ENCODE data around the gene CMIP.

DNA sequence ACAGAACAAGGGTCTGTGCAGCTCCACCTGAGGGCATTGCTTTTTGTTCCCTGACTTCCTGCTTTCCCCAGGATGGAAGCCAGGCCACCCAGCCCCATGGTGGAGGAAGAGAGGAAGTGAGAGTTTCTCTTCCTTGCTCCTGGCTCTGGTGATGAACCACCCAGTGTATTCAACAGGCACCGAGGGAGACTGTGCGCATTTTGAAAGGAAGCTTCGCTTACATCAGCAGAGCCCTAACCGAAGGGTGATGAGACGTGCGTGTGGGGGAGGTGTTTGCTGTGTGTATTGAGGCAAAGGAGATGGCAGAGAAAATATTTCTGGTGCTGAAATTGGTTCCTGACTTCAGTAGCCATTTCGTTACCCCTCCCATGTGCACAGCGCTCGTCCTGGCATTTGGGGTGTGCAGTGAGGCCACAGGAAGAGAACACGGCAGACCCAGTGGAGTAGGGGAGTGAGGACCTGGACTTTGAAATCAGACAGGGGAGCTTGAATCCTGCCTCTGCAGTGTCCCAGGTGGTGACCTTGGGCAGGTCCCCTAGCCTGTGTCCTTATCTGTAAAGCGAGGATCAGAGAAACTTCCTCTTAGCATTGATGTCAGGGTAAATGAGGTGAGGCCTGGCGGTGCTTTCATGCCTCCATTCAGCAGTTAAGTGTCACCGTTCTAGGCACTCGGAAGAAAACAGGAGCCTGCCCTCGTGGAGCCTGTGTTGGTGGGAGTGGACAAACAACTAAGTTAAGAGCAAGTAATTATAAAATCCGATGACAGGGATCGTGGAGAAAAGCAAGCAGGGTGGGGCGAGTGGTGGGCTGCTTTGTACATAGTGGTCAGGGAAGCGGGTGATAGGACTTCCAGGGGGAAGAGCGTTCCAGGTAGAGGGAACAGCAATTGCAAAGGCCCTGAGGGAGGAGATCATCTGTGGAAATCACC is 7.4 kb downstream of the CMIP start:
- TF ChIP-seq, protein P1, sequence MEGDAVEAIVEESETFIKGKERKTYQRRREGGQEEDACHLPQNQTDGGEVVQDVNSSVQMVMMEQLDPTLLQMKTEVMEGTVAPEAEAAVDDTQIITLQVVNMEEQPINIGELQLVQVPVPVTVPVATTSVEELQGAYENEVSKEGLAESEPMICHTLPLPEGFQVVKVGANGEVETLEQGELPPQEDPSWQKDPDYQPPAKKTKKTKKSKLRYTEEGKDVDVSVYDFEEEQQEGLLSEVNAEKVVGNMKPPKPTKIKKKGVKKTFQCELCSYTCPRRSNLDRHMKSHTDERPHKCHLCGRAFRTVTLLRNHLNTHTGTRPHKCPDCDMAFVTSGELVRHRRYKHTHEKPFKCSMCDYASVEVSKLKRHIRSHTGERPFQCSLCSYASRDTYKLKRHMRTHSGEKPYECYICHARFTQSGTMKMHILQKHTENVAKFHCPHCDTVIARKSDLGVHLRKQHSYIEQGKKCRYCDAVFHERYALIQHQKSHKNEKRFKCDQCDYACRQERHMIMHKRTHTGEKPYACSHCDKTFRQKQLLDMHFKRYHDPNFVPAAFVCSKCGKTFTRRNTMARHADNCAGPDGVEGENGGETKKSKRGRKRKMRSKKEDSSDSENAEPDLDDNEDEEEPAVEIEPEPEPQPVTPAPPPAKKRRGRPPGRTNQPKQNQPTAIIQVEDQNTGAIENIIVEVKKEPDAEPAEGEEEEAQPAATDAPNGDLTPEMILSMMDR (IDR thresholded peaks at IDR 0.05; ENCODE audit: insufficient read depth, low read length, poor library complexity, severe bottlenecking): no peak
- TF ChIP-seq EZH2phosphoT487 (conservative IDR thresholded peaks at IDR 0.05; ENCODE audit: low read length): no peak
